GM06990 (cell line): ENCODE results near the gene LMTK2.

ENCODE experiments used
- DNase-seq: peaks from one replicate; pipeline ENCODE4 v3.0.0-alpha.2; 2011; ENCODE audit not compliant: insufficient read length; ENCODE audit errors: extremely low read depth
- H3K27me3 ChIP-seq: replicated peaks from 2 replicates; pipeline ENCODE4 v1.6.0; 2011; ENCODE audit warnings: low read length; ENCODE audit not compliant: control insufficient read depth, insufficient read depth
- H3K36me3 ChIP-seq: 2 replicates; pipeline ENCODE4 v1.5.1; 2011; ENCODE audit warnings: low read length; ENCODE audit not compliant: control insufficient read depth, insufficient read depth
- H3K4me3 ChIP-seq: replicated peaks from 2 replicates; pipeline ENCODE4 v1.5.1; 2011; ENCODE audit warnings: low read depth, mild to moderate bottlenecking, control low read depth, low read length
- TF ChIP-seq, protein P1 (sequence below): IDR thresholded peaks from 2 replicates; pipeline ENCODE4 v1.5.1; 2011; ENCODE audit warnings: low read length, control low read depth, mild to moderate bottlenecking, inconsistent platforms; ENCODE audit not compliant: insufficient read depth, poor library complexity, severe bottlenecking

Gene LMTK2

DNA sequence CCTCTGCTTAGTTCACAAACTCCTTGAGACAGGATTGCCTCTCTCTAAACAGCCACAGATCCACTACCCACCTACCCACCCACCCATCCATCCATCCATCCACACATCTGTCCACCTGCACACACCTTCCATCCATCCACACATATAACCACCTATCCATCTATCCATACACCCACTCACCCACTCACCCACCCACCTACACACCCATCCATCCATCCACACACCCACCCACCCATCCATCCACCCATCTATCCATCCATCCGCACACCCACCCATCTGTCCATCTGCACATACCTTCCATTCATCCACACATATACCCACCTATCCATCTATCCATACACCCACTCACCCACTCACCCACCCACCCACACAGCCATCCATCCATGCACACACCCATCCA lies 135.7 kb downstream of the LMTK2 start:
- DNase-seq = no peak
- H3K36me3 ChIP-seq = peaks cover 2% of the 10 kb centered on the region
- no peak overlapping the region for H3K4me3 ChIP-seq
- no peaks in the 10 kb centered on the region for H3K27me3 ChIP-seq
- TF ChIP-seq, protein P1, sequence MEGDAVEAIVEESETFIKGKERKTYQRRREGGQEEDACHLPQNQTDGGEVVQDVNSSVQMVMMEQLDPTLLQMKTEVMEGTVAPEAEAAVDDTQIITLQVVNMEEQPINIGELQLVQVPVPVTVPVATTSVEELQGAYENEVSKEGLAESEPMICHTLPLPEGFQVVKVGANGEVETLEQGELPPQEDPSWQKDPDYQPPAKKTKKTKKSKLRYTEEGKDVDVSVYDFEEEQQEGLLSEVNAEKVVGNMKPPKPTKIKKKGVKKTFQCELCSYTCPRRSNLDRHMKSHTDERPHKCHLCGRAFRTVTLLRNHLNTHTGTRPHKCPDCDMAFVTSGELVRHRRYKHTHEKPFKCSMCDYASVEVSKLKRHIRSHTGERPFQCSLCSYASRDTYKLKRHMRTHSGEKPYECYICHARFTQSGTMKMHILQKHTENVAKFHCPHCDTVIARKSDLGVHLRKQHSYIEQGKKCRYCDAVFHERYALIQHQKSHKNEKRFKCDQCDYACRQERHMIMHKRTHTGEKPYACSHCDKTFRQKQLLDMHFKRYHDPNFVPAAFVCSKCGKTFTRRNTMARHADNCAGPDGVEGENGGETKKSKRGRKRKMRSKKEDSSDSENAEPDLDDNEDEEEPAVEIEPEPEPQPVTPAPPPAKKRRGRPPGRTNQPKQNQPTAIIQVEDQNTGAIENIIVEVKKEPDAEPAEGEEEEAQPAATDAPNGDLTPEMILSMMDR = no peak

GRCh38 chr7:98242934-98243333 lies 136.3 kb downstream of the LMTK2 start:
- Histone ChIP-seq H3K36me3 (peaks cover 2% of the 10 kb centered on the region), H3K4me3 (no peak overlapping the region), H3K27me3 (no peaks in the 10 kb centered on the region)
- TF ChIP-seq, protein P1 = no peak
- DNase-seq = no peak

DNA sequence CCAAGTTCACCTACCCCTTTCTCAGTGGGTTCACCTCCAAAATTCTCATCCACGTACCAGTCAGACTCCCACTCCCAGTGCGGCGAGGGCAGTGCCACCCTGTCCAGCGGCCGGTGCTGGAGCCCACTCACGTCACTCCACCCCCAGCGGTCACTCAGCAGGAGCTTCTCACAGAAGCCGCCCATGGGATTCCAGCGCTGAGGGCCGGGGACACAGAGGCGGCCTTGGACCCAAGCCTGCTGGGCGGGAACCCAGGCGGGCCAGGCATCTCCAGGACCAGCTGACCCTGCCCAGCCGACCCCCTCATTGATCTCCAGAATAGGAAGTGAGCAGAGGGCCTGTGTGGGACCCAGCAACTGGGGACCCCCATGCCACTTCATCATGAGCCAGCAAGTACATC lies 138.2 kb downstream of the LMTK2 start:
- Histone ChIP-seq H3K27me3 (no peaks in the 10 kb centered on the region), H3K4me3 (no peak overlapping the region), H3K36me3 (peaks cover 2% of the 10 kb centered on the region)
- no peak for DNase-seq
- TF ChIP-seq, protein P1 = no peak

GRCh38 chr7:98248156-98248555 lies 141.5 kb downstream of the LMTK2 start:
- TF ChIP-seq, protein P1 = no peak
- H3K27me3 ChIP-seq = no peaks in the 10 kb centered on the region
- no peak overlapping the region for H3K4me3 ChIP-seq
- no peak for DNase-seq
- peaks cover 2% of the 10 kb centered on the region for H3K36me3 ChIP-seq

DNA sequence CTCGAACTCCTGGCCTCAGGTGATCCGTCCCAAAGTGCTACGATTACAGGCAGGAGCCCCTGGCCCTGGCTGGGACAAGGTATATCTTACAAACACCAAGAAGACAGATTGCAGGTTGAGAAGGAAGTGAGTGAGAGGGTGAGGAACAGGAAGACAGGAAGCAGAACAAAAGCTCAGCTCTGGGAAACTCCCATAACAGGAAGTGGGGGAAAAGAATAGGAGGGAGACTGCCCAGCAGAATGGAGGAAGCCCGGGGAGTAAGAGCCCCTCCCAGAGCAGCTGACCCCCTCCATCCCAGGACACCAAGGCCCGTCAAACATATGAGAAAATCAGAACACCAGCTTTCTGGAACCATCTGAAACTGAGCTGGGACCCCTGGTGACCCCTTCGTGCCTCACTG lies 142.4 kb downstream of the LMTK2 start:
- Histone ChIP-seq H3K27me3 (no peaks in the 10 kb centered on the region), H3K4me3 (no peak overlapping the region), H3K36me3 (no peaks in the 10 kb centered on the region; the same call in 1 of the 2 replicates)
- TF ChIP-seq, protein P1 = no peak
- DNase-seq = no peak

GRCh38 chr7:98250789-98251188 lies 144.1 kb downstream of the LMTK2 start:
- no peaks in the 10 kb centered on the region; the same call in 1 of the 2 replicates for H3K36me3 ChIP-seq
- DNase-seq = no peak
- TF ChIP-seq, protein P1 = peak; percentile 31
- H3K4me3 ChIP-seq = peak overlapping the region; percentile 79
- H3K27me3 ChIP-seq = no peaks in the 10 kb centered on the region
